Suprapubic skin (tissue), 4 donors: ENCODE results near the gene YEATS2. TPM values are rescaled to one million over a fixed set of nuclear protein-coding genes. Genes with fewer than 3 reads are reported as not detected.

Experiments used
- DNase-seq, 2 donors: peaks; one replicate each; pipeline ENCODE4 v3.0.0-alpha.2; 2019; ENCODE audit warnings: low spot score in 2 of 2
- H3K27ac ChIP-seq: fragments of 200-600 bp; sonication (generic); one replicate; pipeline ENCODE4 v1.5.1; 2019
- H3K27me3 ChIP-seq: fragments of 200-600 bp; sonication (generic); one replicate; pipeline ENCODE4 v1.5.1; 2019
- H3K36me3 ChIP-seq: fragments of 200-600 bp; sonication (generic); one replicate; pipeline ENCODE4 v1.5.1; 2019
- H3K4me1 ChIP-seq: fragments of 200-600 bp; sonication (generic); one replicate; pipeline ENCODE4 v1.5.1; 2019
- H3K4me3 ChIP-seq: fragments of 200-600 bp; sonication (generic); one replicate; pipeline ENCODE4 v1.5.1; 2019; ENCODE audit warnings: mild to moderate bottlenecking
- H3K9me3 ChIP-seq: fragments of 200-600 bp; sonication (generic); one replicate; pipeline ENCODE4 v1.5.1; 2019
- EP300 ChIP-seq: sonication (generic); formaldehyde crosslinking; IDR thresholded peaks from one replicate; pipeline ENCODE4 v1.6.1; 2017; ENCODE audit warnings: antibody characterized with exemption
- POLR2A ChIP-seq, 2 donors: fragments of 450-650 bp; IDR thresholded peaks; one replicate each; pipeline ENCODE4 v1.6.1; 2017; ENCODE audit warnings: antibody characterized with exemption in 2 of 2, mild to moderate bottlenecking in 2 of 2, moderate library complexity in 2 of 2
- POLR2AphosphoS5 ChIP-seq, 3 donors: sonication (generic); formaldehyde crosslinking; IDR thresholded peaks; one replicate each; pipeline ENCODE4 v1.6.1; 2017; ENCODE audit warnings: antibody characterized with exemption in 3 of 3
- WGBS: methylation state at CpG from one replicate; pipeline ENCODE4 v1.1.5; 2018; 5-methylcytosine and 5-hydroxymethylcytosine counted together
- total RNA-seq, 4 donors: library from RNA; depleted of rRNA; stranded (reverse); fragments of >200 nt; gene quantifications; one replicate each; pipeline ENCODE4 v1.1.0, GENCODE V29; 2016
- TF ChIP-seq, protein P1 (sequence below), 2 donors: fragments of 200-600 bp in 1 of 2; fragments of 450-650 bp in 1 of 2; sonication (generic) in 1 of 2; IDR thresholded peaks; one replicate each; pipeline ENCODE4 v1.5.1; 2016 to 2019; ENCODE audit warnings: antibody characterized with exemption in 2 of 2, mild to moderate bottlenecking in 1 of 2, moderate library complexity in 1 of 2

YEATS2 gene
- total RNA-seq, 4 donors from 2014 or later: 12.8 to 35.8 (median 19.7) TPM

DNA sequence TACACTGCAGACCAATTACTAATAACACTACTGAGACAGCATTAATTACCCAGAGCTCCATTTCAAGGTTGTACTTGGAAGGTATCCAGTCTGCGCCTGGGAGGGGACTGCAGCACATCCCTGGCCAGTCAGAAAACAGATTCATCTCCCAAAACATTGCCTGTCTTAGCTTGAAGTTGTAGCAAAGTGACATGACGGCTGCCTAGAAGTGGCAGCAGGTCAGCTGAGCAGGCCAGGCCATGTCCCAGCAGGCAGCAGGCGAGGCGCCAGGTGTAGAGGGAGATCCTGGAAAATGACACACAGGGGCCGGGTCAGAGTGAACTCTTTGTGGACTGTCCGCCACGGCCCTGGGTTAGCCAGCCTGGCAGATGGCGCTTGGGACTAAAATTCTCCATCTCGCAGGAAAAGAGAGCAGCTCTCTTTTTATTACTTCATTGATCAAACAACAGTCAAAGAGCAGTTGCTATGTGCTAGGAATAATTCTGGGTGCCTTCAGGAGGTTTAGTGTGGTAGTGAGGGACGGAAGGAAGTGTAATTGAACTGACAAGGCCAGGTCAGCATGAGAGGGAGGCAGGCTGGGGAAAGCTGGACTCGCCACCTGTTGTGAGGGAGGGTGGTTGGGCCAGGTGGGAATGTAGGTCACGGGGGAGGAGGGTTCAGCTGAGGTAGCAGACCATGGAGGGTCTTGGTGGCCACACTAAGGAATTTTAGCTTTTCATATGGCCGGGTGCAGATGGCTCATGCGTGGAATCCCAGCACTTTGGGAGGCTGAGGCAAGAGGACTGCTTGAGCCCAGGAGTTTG is 129.1 kb downstream of the YEATS2 start:
- no peak overlapping the region for H3K4me3 ChIP-seq
- no peak overlapping the region for H3K27ac ChIP-seq
- peaks cover 20% of the 10 kb centered on the region for H3K4me1 ChIP-seq
- no peaks in the 10 kb centered on the region for H3K9me3 ChIP-seq
- TF ChIP-seq, protein P1, sequence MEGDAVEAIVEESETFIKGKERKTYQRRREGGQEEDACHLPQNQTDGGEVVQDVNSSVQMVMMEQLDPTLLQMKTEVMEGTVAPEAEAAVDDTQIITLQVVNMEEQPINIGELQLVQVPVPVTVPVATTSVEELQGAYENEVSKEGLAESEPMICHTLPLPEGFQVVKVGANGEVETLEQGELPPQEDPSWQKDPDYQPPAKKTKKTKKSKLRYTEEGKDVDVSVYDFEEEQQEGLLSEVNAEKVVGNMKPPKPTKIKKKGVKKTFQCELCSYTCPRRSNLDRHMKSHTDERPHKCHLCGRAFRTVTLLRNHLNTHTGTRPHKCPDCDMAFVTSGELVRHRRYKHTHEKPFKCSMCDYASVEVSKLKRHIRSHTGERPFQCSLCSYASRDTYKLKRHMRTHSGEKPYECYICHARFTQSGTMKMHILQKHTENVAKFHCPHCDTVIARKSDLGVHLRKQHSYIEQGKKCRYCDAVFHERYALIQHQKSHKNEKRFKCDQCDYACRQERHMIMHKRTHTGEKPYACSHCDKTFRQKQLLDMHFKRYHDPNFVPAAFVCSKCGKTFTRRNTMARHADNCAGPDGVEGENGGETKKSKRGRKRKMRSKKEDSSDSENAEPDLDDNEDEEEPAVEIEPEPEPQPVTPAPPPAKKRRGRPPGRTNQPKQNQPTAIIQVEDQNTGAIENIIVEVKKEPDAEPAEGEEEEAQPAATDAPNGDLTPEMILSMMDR (IDR thresholded peaks at IDR 0.05): no peak
- TF ChIP-seq POLR2AphosphoS5 (IDR thresholded peaks at IDR 0.05) (no peak), EP300 (no peak), POLR2A (IDR thresholded peaks at IDR 0.05) (no peak)
- DNase-seq: peak in 1 of 2 donors; percentile 77
- 68% methylated on average over 14 of the region's 14 CpGs for WGBS
- no peaks in the 10 kb centered on the region for H3K27me3 ChIP-seq
- peaks cover 33% of the 10 kb centered on the region for H3K36me3 ChIP-seq

DNA sequence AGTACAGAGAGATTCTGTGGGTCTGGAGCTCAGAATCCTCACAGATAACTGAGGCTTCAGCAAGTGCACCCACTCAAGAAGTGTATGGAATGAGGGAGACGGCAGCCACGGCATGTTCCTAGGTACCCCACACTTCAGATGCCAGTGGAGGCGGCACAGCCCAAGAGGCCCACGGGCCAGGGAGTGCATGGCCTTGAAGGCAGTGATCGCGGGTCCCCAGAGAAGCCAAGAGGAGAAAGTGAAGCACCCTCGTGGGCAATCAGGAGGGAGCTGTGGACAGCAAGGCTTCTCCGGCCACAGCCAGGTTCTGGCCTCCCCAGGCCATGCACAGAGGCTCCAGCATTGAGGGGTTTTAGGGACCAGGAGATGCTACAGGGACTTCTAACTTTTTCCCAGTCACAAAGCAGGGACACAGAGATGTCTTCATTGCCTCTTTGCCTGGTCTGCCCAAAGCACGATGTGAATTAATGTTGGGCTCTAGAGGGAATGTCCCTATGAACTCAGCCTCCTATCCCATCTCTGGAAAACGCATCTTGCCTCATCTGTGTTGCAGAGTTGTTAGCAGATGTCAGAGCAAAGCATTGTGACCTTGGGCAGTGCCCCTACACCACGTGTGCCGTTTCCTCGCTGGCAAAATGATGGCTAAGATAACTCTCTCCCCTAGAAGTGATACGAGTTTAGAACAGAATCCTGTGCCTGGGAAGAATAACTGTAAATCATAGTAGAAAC is 130.4 kb downstream of the YEATS2 start:
- H3K9me3 ChIP-seq: no peaks in the 10 kb centered on the region
- TF ChIP-seq, protein P1 (IDR thresholded peaks at IDR 0.05): no peak
- no peak for TF ChIP-seq POLR2A (IDR thresholded peaks at IDR 0.05)
- no peak for TF ChIP-seq EP300
- no peak for TF ChIP-seq POLR2AphosphoS5 (IDR thresholded peaks at IDR 0.05)

DNA sequence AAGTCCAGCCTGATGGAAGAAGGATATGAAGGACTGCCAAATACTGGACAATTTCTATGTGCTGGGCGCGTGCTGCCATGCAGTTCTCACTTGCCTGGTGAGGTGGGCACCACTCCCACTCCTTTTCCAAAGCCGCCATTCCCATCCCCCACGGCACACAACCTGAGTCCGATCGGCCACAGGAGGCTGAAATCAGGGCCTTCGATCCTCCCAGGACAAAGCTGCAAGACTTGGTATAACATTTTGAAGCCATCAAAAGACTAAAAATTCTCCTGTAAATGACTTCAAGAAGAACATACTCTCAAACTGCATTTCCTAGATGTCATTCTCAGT is 130.9 kb downstream of the YEATS2 start:
- H3K36me3 ChIP-seq: peaks cover 51% of the 10 kb centered on the region
- WGBS: 94% methylated on average over 7 of the region's 7 CpGs
- DNase-seq: peak in 1 of 2 donors; percentile 60
- no peak for TF ChIP-seq EP300
- TF ChIP-seq, protein P1 (IDR thresholded peaks at IDR 0.05): no peak
- TF ChIP-seq POLR2AphosphoS5 (IDR thresholded peaks at IDR 0.05): no peak
- no peak for TF ChIP-seq POLR2A (IDR thresholded peaks at IDR 0.05)
- no peaks in the 10 kb centered on the region for H3K9me3 ChIP-seq
- no peaks in the 10 kb centered on the region for H3K27me3 ChIP-seq
- peaks cover 20% of the 10 kb centered on the region for H3K4me1 ChIP-seq
- no peak overlapping the region for H3K27ac ChIP-seq
- no peak overlapping the region for H3K4me3 ChIP-seq

More for the DNA sequence above, 130.4 kb downstream of the YEATS2 start:
- WGBS: 81% methylated on average over 12 of the region's 14 CpGs
- H3K27me3 ChIP-seq: no peaks in the 10 kb centered on the region
- H3K4me3 ChIP-seq: no peak overlapping the region
- no peak for DNase-seq
- no peak overlapping the region for H3K27ac ChIP-seq
- H3K36me3 ChIP-seq: peaks cover 45% of the 10 kb centered on the region
- peaks cover 20% of the 10 kb centered on the region for H3K4me1 ChIP-seq

DNA sequence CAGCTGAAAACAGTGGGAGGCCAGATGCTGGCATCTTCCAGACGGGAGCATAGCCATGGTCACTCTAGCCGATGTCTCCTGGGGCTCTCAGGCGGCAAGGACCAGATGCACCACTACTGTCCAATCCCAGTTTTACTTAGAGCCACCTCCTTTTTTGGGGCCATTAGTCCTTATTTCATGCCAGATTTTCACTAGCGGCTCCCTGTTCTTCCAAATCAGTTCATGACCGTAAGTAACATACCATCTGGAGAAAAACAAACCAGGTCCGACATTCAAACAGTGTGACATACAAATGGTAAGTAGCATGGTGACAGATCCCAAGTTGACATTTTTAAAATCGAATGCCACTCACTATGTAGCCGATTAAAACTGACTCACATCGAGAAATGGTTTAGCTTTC is 131.9 kb downstream of the YEATS2 start:
- peak in 1 of 2 donors; percentile 24 for DNase-seq
- Histone ChIP-seq H3K36me3 (peaks cover 60% of the 10 kb centered on the region), H3K9me3 (no peaks in the 10 kb centered on the region), H3K27me3 (no peaks in the 10 kb centered on the region), H3K4me3 (no peak overlapping the region), H3K4me1 (peaks cover 16% of the 10 kb centered on the region), H3K27ac (no peak overlapping the region)
- no peak for TF ChIP-seq EP300
- no peak for TF ChIP-seq POLR2AphosphoS5 (IDR thresholded peaks at IDR 0.05)
- TF ChIP-seq POLR2A (IDR thresholded peaks at IDR 0.05): no peak
- TF ChIP-seq, protein P1 (IDR thresholded peaks at IDR 0.05): no peak
- WGBS: 93% methylated on average over 9 of the region's 9 CpGs

DNA sequence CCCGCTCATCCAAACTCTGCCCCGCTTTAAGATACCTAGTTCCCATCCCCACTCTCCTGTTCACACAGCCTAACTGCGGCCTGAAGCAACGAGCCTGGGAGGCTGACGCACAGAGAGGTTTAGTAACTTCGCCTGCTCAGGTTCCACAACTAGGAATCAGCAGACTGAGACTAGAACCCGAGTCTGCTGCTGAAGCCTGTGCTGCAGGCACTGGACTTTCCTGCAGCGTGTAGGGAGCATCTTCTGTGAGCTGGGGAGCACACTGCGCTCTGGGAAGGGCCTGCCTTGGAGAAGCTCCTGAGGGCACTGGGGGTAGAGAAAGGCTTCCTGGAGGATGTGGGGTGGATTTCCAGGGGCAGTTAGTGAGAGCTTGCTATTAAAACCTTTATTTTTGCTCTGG is 132.6 kb downstream of the YEATS2 start:
- H3K4me3 ChIP-seq: no peak overlapping the region
- H3K4me1 ChIP-seq: peaks cover 9% of the 10 kb centered on the region
- no peak overlapping the region for H3K27ac ChIP-seq
- 94% methylated on average over 9 of the region's 9 CpGs for WGBS
- TF ChIP-seq POLR2A (IDR thresholded peaks at IDR 0.05) (no peak), EP300 (no peak), POLR2AphosphoS5 (IDR thresholded peaks at IDR 0.05) (no peak)
- TF ChIP-seq, protein P1 (IDR thresholded peaks at IDR 0.05): no peak
- no peaks in the 10 kb centered on the region for H3K27me3 ChIP-seq
- H3K36me3 ChIP-seq: peaks cover 60% of the 10 kb centered on the region
- DNase-seq: peak in 1 of 2 donors; percentile 50
- H3K9me3 ChIP-seq: no peaks in the 10 kb centered on the region
